GM18519 (cell line): ENCODE results near the gene SIRT1.
"Not testable (repeated sequence)": the region's sequence is repeated elsewhere in the genome, so short reads cannot be mapped to it uniquely, and the experiment has no call there.

ENCODE experiments used
- ATAC-seq: cut with Tn5 transposase; IDR thresholded peaks from one replicate; pipeline ENCODE4 v1.9.1; 2021; ENCODE audit warnings: mild to moderate bottlenecking, moderate library complexity; ENCODE audit not compliant: unreplicated experiment, low FRiP score

Gene SIRT1

DNA sequence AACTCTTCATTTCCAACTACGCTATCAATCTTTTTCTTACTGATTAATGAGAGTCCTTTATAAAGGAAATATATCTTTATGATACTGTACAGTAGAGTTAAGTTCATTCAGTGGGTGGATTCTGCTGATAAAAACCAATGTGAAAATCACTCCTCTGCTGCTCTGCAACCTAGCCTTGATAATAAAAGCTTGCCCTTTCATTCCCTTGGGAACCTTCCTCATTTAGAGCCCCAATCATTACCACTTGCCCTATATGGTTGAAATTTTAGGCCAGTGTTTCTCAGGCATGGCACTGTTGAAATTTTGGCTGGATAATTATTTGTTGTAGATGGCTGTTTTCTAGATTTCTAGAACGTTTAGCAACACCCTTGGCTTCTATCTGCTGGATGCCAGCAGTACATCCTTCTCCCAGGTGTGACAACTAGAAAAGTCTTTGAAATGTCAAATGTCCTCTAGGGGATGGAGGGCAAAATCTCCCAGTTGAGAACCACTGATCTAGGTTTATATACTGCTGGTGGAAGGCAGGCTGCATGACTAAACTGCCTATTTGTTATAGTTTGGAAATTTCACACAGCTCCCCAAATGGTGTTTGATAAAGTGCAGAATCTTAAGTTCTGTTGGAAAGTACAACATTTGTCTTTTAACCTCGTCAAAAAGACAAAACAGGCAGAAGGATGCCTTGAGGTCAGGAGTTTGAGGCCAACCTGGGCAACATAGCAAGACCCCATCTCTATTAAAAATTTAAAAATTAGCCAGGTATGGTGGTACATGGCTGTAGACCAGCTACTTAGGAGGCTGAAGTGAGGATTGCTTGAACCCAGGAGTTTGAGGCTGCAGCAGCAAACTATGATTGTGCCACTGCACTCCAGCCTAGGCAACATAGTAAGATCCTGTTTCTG is 8.9 kb upstream of the SIRT1 start:
- ATAC-seq: no peak

DNA sequence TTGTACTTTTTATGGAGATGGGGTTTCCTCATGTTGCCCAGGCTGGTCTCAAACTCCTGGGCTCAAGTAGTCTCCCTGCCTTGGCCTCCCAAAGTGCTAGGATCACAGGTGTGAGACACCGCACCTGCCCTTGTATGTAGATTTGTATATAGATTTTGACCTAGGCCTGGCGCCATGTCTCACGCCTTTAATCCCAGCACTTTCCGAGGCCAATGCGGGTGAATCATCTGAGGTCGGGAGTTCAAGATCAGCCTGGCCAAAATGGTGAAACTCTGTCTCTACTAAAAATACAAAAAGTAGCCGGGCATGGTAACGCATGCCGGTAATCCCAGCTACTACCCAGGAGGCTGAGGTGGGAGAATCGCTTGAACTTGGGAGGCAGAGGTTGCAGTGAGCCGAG is 7.0 kb upstream of the SIRT1 start:
- ATAC-seq: not testable (repeated sequence)

DNA sequence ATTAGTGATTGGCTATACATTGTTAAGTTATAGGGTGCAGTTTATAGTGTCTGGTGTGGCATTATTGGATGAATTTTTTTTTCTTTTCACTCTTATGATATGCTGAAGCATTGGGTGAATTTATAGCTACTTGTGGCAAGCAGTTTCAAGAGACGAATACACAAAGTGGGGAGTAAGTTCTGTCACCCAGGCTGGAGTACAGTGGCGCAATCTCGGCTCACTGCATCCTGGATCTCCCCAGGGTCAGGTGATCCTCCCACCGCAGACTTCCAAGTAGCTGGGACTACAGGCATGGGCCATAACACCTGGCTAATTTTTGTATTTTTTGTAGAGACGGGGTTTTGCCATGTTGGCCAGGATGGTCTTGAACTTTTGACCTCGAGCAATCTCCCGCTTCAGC is 6.3 kb upstream of the SIRT1 start:
- ATAC-seq: no peak

DNA sequence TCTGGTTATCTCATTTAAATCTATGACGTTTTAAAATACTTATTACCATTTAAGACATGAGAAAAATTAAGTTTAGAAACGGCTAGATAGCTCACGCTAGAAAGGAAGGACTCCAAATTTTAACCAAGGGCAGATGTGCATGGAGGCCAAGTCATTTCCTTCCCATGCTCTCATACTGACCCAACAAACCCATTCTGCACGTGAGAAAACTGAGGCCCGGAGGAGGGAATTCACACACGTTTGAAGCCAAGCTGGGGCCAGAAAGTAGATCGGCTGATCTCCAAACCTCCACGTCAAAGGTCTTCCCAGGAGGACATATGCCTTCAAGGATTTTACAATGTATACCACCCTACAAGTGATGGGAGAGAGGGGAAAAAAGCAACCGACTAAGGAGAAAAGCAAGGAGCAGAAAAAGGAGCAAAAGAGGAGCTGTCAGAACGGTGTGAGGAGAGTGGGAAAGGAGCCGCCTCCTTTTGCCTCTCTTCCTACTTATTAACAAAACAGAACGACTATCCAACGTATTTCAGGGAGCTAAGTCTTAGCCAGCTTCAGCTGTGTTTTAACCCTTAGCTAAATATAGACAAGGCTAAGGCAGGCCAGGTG is 645 bp upstream of the SIRT1 start:
- ATAC-seq: no peak

DNA sequence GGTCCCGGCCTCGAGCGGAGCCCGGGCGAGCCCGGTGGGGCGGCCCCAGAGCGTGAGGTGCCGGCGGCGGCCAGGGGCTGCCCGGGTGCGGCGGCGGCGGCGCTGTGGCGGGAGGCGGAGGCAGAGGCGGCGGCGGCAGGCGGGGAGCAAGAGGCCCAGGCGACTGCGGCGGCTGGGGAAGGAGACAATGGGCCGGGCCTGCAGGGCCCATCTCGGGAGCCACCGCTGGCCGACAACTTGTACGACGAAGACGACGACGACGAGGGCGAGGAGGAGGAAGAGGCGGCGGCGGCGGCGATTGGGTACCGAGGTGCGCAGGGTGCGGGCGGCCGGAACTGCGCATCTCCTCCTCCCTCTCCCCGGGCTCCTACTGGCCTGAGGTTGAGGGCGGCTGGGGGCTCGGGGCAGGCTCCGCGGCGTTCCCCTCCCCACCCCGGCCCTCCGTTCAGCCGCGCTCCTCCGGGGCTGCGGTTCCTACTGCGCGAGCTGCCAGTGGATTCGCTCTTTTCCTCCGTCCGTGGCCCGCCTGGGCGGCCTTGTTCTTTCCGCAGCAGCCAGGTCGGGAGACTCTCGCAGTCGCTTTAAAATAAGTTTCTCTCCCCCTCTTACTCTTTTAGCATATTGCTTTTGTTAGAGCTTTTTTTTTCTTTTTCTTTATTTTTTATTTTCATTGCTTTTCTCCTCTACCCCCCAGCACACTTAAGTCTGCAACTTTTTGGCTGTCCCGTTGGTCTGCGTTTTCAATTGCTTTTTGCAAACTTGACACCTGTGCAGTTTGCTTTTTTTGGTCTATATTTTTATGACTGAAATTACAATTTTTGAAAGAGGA is 600 bp downstream of the SIRT1 start:
- peak; percentile 40 for ATAC-seq

DNA sequence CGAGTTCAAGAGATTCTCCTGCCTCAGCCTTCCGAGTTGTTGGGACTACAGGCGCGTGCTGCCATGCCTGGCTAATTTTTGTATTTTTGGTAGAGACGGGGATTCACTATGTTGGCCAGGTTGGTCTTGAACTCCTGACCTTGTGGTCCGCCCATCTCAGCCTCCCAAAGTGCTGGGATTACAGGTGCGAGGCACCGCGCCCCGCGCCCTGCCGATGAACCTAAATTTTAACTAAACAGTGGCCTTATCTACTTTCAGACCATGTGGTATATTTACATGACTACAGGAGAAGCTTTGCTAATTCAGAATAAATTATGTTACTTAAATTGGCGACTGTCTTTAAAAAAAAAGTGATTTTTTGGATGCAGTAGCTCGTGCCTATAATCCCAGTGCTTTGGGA is 9.2 kb downstream of the SIRT1 start:
- ATAC-seq: no peak

DNA sequence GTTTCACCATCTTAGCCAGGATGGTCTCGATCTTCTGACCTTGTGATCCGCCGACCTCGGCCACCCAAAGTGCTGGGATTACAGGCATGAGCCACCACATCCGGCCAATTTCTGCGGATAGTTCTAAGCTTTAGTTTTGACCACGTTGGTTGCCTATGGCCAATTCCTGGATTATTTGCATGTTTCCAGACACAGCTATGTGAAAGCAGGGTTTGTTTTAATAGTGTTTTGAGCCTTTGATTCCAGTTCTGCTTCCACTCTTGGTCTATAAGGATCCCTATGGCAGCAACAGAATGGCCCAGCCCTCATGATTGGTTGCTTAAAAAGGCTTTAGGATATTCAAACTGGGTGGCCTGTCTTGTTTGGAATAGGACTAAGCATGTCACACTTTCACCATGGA is 19.1 kb downstream of the SIRT1 start:
- no peak for ATAC-seq

DNA sequence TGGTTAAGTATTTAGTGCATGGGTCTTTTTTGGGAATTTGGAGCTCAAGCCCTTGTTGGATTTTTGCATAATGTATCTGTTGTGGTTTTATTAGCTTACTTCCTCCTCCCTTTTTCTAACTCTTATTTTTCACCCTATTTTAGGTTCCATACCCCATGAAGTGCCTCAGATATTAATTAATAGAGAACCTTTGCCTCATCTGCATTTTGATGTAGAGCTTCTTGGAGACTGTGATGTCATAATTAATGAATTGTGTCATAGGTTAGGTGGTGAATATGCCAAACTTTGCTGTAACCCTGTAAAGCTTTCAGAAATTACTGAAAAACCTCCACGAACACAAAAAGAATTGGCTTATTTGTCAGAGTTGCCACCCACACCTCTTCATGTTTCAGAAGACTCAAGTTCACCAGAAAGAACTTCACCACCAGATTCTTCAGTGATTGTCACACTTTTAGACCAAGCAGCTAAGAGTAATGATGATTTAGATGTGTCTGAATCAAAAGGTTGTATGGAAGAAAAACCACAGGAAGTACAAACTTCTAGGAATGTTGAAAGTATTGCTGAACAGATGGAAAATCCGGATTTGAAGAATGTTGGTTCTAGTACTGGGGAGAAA is 28.0 kb downstream of the SIRT1 start:
- ATAC-seq: no peak

DNA sequence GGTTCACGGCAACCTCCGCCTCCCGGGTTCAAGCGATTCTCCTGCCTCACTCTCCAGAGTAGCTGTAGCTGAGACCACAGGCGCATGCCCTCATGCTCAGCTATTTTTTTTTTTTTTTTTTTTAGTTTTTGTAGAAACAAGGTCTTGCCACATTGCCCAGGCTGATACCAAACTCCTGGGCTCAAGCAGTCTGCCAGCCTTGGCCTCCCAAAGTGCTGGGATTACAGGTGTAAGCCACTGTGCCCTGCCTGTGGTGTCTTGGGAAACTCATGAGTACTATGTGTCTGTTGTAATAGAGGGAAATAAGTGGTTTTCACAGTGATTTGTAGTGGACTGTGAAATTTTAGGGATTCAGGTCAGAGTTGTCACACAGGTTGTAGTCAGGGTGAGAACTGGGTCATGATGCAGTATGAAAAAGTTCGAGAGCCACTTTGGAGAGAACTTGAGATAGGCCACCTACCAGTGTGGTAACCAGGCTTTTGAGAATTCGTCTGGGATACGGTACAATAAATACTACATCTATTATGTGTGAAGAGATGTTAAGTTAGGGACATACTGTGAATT is 30.4 kb downstream of the SIRT1 start:
- no peak for ATAC-seq

DNA sequence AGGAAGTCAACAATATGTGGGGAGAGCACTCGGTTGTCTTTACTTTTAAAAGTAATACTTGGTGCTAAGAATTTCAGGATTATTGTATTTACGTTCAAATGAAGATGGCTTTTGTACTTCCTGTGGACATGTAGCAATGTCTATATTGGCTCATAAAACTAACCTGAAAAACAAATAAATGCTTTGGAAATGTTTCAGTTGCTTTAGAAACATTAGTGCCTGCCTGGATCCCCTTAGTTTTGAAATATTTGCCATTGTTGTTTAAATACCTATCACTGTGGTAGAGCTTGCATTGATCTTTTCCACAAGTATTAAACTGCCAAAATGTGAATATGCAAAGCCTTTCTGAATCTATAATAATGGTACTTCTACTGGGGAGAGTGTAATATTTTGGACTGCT is 32.7 kb downstream of the SIRT1 start:
- no peak for ATAC-seq

DNA sequence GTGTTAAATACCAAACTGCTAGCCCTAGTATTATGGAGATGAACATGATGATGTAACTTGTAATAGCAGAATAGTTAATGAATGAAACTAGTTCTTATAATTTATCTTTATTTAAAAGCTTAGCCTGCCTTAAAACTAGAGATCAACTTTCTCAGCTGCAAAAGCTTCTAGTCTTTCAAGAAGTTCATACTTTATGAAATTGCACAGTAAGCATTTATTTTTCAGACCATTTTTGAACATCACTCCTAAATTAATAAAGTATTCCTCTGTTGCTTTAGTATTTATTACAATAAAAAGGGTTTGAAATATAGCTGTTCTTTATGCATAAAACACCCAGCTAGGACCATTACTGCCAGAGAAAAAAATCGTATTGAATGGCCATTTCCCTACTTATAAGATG is 33.2 kb downstream of the SIRT1 start:
- no peak for ATAC-seq

DNA sequence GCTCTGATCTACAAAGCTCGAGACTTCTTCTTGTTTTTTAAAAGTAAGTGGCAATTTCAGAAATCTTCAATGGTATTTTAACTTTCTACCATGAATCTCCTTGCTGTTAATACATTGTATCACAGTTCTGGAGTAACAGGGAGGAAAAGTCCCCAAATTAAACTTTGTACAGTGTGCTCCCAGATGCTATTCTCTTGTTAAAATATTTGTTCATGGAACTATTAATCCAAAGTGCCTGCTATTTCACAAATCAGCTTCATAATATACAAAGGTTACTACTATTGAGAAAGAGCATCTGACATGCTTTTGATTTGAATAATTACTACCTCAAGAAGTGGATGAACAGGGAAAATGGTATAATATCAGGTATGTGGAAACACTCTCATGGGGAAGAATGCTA is 36.6 kb downstream of the SIRT1 start:
- no peak for ATAC-seq

DNA sequence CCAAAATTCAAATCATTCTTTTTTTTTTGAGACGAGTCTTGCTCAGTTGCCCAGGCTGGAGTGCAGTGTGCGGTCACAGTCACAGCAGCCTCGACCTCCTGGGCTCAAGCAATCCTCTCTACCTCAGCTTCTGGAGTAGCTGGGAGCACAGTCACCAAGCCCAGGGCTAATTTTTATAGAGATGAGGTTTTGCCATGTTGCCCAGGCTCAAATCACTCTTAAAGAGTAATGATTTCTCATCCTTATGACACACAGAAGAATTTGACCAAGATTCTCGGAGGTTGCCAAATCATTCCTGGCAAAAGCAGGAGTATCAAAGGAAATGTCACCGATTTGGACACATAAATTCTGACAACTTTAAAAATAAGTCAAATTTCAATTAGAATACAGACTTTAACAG is 39.1 kb downstream of the SIRT1 start:
- no peak for ATAC-seq

DNA sequence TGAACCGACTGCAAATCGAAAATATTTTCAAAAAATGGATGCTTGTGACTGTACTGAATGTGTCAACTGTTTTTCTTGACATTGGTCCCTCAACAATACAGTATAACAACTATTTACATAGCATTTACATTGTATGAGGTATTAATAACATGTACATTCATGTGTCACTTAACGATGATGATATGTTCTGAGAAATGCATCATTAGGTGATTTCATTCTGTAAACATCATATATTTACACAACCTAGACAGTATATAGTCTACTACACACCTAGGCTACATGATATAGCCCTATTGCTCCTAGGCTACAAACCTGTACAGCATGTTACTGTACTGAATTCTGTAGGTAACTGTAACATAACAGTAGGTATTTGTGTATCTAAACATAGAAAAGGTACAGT is 39.7 kb downstream of the SIRT1 start:
- no peak for ATAC-seq

DNA sequence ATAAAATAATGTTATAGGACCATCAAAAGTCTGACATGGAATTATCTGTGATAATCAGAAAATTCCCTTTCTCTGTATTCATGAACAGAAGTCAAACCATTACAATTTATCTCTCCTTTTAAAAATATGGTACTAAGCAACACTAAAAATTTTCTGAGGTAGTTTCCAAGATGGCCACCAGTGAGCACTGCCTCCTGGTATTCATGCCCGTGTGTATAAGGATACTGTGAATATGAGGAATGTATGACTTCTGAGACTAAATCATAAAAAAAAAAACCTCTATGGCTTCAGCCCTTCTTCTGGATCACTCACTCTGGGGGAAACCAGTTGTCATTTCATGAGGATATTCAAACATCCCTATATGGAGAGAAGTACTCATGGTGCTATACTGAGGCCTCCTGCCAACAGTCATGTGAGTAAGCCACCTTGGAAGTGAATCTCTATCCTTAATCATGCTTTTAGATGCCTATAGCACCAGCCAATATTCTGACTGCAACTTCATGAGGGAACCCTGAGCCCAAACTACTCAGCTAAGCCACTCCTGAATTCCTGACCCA is 41.1 kb downstream of the SIRT1 start:
- no peak for ATAC-seq

DNA sequence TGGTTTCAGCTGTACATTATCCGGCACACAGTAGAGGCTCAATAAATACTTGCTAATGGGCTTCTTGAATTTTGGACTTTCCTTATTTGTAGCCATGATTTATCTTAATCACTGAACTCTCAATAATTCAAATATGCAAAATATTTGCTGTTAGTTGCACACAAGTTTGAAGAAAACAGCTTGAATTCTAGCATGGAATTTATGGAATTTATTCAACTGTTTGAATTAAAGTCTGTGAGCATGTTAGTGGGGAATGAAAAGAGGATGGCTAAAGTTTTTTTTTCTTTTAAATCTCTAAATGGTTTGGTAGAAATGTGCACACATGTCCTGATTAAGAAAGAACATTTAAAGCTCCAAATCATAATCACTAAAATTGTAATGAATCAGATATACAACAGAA is 42.5 kb downstream of the SIRT1 start:
- ATAC-seq: no peak

DNA sequence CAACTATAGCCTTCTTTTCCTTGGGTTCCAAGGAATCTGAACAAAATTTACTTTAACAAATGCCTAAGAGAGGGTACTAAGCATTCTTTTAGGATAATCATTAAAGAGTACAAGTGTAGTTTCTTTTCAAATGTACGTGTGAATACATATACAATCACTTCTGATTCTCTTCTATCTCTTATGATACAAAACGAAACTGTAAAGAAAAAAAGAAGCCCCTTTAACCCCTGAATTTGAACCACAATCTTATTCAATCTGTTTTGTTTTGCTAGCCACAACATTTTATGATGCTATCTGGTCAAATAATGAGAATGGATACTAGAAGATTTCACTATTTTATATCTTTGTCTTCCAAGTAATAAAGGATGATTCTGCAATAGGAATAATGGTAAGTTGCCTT is 48.7 kb downstream of the SIRT1 start:
- no peak for ATAC-seq

DNA sequence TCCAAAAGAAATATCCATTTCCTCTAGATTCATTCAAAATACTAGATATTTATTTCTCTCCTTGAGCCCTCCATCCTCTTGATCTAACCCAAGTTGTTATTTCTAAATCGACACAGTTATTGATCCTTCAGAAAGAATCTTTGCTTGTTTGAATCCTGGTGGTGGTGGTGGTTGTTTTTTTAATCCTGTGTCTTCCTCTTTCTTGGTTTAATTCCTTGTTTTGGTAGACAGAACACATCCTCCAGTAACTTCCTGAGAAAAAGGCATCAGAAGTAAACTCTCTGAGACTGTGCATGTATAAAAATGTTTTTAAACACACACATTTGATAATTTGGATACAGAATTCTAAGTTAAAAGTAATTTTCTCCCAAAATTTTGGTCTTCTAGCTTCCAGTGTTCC is 49.9 kb downstream of the SIRT1 start:
- no peak for ATAC-seq

DNA sequence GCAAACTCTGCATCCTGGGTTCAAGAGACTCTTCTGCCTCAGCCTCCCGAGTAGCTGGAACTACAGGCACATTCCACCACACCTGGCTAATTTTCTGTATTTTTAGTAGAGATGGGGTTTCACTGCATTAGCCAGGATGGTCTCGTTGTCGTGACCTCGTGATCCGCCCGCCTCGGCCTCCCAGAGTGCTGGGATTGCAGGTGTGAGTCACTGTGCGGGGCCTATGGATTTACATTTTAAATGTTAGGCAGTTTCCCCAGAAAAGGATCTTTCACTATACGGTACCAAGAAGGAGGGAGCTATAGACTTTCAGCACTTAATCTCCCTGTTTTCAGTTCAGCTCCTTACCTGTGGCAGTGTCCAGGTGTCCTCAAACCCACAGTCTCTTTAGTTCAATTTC is 50.8 kb downstream of the SIRT1 start:
- no peak for ATAC-seq

DNA sequence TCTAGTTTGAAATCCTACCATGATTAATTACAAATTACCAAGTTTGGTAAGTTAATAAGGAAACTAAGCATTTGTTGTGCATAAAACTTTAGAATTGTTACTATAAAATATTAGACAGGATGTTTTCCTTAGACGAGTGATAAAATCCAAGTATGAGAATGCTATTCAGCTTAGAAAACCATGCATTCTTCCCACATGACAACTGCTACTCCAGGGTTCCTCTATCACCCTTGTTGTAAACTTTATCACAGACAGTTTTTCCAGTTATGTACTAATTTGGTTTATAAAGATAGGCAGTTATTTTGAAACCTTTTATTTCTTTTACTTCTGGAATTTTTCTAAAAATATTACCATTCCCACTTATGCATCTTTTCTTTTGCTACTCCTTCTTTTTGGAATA is 52.0 kb downstream of the SIRT1 start:
- ATAC-seq: no peak
